Stomach smooth muscle (tissue), 2 donors: Measurements from ENCODE around the gene CACNA2D1.

Experiments used
- H3K27ac ChIP-seq: one replicate; pipeline ENCODE4 v1.7.0; 2013; ENCODE audit warnings: mild to moderate bottlenecking, low read length, inconsistent platforms
- H3K27me3 ChIP-seq, 2 donors: one replicate each; pipeline ENCODE4 v1.7.0; 2013; ENCODE audit warnings: low read length in 2 of 2; ENCODE audit not compliant: insufficient read depth in 2 of 2, control insufficient read depth in 1 of 2
- H3K36me3 ChIP-seq, 2 donors: one replicate each; pipeline ENCODE4 v1.7.0; 2013; ENCODE audit warnings: low read length in 2 of 2; ENCODE audit not compliant: control insufficient read depth in 2 of 2, insufficient read depth in 2 of 2
- H3K4me1 ChIP-seq: one replicate; pipeline ENCODE4 v1.7.0; 2013; ENCODE audit warnings: low read length; ENCODE audit not compliant: control insufficient read depth, insufficient read depth
- H3K4me3 ChIP-seq, 2 donors: one replicate each; pipeline ENCODE4 v1.7.0; 2013; ENCODE audit warnings: low read length in 2 of 2
- H3K9ac ChIP-seq, 2 donors: one replicate each; pipeline ENCODE4 v1.7.0; 2013; ENCODE audit warnings: low read length in 2 of 2, mild to moderate bottlenecking in 1 of 2
- H3K9me3 ChIP-seq, 2 donors: one replicate each; pipeline ENCODE4 v1.7.0; 2013; ENCODE audit warnings: low read length in 2 of 2; ENCODE audit not compliant: control insufficient read depth in 2 of 2
- donor health status: healthy.
- donor health status: Pancreatic carcinoma.

CACNA2D1 gene

DNA sequence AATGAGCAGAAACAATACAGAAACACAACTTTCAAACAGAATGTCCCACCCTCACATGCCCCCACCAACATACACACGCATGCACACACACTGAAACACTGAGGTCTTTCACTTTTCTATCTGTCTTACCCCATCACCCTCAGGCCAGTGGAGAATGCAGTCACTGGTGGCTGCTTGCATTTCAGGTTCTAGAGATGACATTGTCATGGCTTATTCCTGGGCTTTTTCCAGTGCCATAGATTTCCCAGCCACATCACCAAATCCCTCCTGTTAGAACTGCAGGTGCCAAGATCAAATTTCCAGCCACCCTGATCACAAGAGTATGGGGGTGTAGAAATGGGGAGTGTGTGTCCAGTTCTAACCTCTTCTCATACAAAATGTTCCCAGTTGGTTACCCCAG is 68.4 kb downstream of the CACNA2D1 start:
- no peaks in the 10 kb centered on the region for H3K27me3 ChIP-seq
- H3K36me3 ChIP-seq, result no peaks in the 10 kb centered on the region
- H3K4me3 ChIP-seq, result no peak overlapping the region
- no peak overlapping the region for H3K27ac ChIP-seq
- no peaks in the 10 kb centered on the region for H3K9me3 ChIP-seq
- no peak overlapping the region for H3K9ac ChIP-seq
- H3K4me1 ChIP-seq, result no peaks in the 10 kb centered on the region

- Histone ChIP-seq H3K27me3 (no peaks in the 10 kb centered on the region), H3K27ac (no peak overlapping the region)
Observed at GRCh38 chr7:82373926-82374635, 69.5 kb downstream of the CACNA2D1 start.

DNA sequence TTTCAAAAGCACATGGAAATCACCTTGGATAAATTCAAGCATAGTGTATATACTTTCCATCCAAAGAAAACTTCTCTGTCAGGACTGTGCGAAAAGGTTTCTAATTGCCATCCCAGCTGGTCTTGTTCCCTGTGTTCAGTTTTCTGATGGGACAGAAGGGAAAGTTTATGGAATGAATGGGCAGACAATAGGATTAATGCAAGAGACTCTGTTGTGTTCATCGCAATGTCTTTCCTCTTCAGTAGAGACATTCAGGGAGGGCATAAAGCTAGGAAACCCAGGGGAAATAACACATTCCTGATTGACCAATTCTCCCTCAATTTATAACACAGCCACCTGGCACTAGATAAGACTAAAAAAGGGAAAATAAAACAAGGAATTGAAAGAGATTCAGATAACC is 78.9 kb downstream of the CACNA2D1 start:
- no peaks in the 10 kb centered on the region for H3K36me3 ChIP-seq
- no peak overlapping the region for H3K4me3 ChIP-seq
- H3K27ac ChIP-seq, result no peak overlapping the region
- H3K9me3 ChIP-seq, result no peaks in the 10 kb centered on the region
- H3K4me1 ChIP-seq, result no peaks in the 10 kb centered on the region
- H3K27me3 ChIP-seq, result no peaks in the 10 kb centered on the region
- H3K9ac ChIP-seq, result no peak overlapping the region

More at GRCh38 chr7:82373926-82374635, 69.5 kb downstream of the CACNA2D1 start:
- Histone ChIP-seq H3K9ac (no peak overlapping the region), H3K4me3 (no peak overlapping the region), H3K4me1 (no peaks in the 10 kb centered on the region), H3K36me3 (no peaks in the 10 kb centered on the region), H3K9me3 (no peaks in the 10 kb centered on the region)

GRCh38 chr7:82364048-82364447 is 79.5 kb downstream of the CACNA2D1 start:
- H3K4me3 ChIP-seq, result no peak overlapping the region
- H3K27ac ChIP-seq, result no peak overlapping the region
- H3K9ac ChIP-seq, result no peak overlapping the region
- no peaks in the 10 kb centered on the region for H3K9me3 ChIP-seq
- H3K36me3 ChIP-seq, result no peaks in the 10 kb centered on the region
- no peaks in the 10 kb centered on the region for H3K4me1 ChIP-seq
- no peaks in the 10 kb centered on the region for H3K27me3 ChIP-seq

DNA sequence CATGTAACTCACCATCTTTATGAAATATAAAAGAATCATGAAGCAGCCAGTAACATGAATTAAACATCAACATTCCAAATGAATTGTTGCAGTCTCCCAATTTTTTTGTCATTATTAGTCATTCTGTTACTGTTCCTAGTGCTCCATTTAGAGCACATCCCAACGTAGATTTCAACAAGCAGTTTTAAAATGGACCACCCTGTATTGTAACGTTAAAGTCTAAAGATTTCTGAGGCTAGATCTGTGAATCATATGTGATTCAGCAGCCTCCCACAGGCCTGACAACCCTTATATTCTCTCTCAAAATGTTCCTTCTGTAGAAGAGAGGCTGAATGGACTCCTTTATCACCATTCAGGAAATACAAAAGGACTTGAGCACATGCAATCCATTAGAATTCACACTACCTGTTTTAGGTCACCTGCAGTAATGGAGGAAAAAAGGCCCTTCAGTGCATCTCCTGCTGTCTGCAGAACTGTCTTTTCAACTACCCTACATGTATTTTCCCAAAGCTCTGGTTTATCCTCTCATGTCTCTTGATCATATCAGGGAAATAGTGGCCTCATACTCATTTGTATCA is 81.4 kb downstream of the CACNA2D1 start:
- Histone ChIP-seq H3K4me3 (no peak overlapping the region), H3K27me3 (no peaks in the 10 kb centered on the region), H3K36me3 (no peaks in the 10 kb centered on the region), H3K27ac (no peak overlapping the region), H3K4me1 (no peaks in the 10 kb centered on the region), H3K9ac (no peak overlapping the region), H3K9me3 (no peaks in the 10 kb centered on the region)

DNA sequence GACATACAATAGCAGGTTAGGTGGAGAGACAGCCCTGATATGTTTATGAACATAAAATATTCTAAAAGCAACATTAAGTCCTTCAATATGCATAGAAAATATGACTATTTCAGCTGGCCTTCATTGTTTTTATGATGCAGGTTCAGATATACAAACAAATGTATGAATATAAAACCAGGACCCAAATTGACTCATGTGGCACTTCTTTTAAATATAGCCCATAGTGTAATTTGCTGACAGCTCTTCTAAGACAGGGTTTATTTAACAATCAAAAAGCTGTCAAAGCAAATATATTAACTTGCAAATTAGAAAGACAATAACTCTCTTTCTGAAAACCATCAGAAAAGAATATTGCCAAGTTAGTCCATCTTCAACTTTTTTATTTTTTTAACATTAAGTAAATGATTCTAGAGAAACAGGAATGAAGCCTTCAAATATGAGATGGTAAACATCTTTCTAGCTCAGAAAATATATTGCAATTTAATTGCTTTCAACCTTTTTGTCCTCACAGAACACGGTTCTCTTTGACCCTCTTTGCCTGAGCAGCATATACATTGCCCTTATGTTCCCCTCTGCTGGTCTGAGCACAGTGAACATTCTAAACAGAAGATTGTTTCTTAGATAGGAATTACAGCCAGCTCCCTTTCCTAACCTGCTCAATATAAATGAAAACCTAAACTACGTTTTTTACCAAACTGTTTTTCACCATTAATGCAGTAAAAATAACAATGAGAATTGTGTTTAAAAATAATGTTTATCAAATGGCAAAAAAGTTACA is 82.8 kb downstream of the CACNA2D1 start:
- no peaks in the 10 kb centered on the region for H3K4me1 ChIP-seq
- H3K9me3 ChIP-seq, result no peaks in the 10 kb centered on the region
- H3K36me3 ChIP-seq, result no peaks in the 10 kb centered on the region
- no peak overlapping the region for H3K27ac ChIP-seq
- H3K9ac ChIP-seq, result no peak overlapping the region
- no peak overlapping the region for H3K4me3 ChIP-seq
- no peaks in the 10 kb centered on the region for H3K27me3 ChIP-seq

- Histone ChIP-seq H3K27ac (no peak overlapping the region), H3K9ac (no peak overlapping the region), H3K4me3 (no peak overlapping the region), H3K27me3 (no peaks in the 10 kb centered on the region), H3K9me3 (no peaks in the 10 kb centered on the region), H3K36me3 (no peaks in the 10 kb centered on the region), H3K4me1 (no peaks in the 10 kb centered on the region)
Observed at GRCh38 chr7:82359426-82359825, 84.2 kb downstream of the CACNA2D1 start.

DNA sequence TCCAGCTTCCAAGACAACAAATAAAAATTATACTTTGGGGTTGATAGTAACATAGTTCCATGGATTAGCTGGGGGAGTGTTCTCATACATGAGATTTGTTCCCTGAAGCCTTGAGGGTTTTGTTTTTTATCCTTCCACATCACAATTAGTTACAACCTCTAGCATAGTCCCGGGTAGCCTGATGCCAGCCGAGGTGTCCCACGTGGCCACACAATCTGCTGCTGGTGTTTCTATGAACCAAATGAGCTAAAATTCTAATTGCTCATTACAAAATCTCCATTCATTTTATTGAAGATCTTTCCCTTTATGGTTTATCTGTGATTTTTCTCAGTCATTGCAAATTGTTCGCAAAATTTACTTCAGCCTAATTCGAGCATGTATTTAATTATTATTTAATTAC is 84.7 kb downstream of the CACNA2D1 start:
- Histone ChIP-seq H3K27ac (no peak overlapping the region), H3K9me3 (no peaks in the 10 kb centered on the region), H3K4me1 (no peaks in the 10 kb centered on the region), H3K27me3 (no peaks in the 10 kb centered on the region), H3K36me3 (no peaks in the 10 kb centered on the region), H3K9ac (no peak overlapping the region), H3K4me3 (no peak overlapping the region)

- Histone ChIP-seq H3K9me3 (no peaks in the 10 kb centered on the region), H3K36me3 (no peaks in the 10 kb centered on the region), H3K9ac (no peak overlapping the region), H3K27ac (no peak overlapping the region), H3K27me3 (no peaks in the 10 kb centered on the region), H3K4me3 (no peak overlapping the region), H3K4me1 (no peaks in the 10 kb centered on the region)
Observed at GRCh38 chr7:82358009-82358578, 85.5 kb downstream of the CACNA2D1 start.

- no peak overlapping the region for H3K4me3 ChIP-seq
- no peak overlapping the region for H3K27ac ChIP-seq
Observed at GRCh38 chr7:82348251-82348650, 95.3 kb downstream of the CACNA2D1 start.

More at GRCh38 chr7:82348251-82348650, 95.3 kb downstream of the CACNA2D1 start:
- Histone ChIP-seq H3K9me3 (no peaks in the 10 kb centered on the region), H3K4me1 (no peaks in the 10 kb centered on the region), H3K36me3 (peaks cover 0 to 4% of the 10 kb centered on the region in 2 donors), H3K9ac (no peak overlapping the region), H3K27me3 (no peaks in the 10 kb centered on the region)
